Inflammatory macrophage treated with lipopolysaccharide for 4 hours (primary cell): ENCODE data around the gene TRAM2.

Experiments used
- DNase-seq: peaks from one replicate; pipeline ENCODE4 v3.0.0-alpha.2; 2020

Gene TRAM2

DNA sequence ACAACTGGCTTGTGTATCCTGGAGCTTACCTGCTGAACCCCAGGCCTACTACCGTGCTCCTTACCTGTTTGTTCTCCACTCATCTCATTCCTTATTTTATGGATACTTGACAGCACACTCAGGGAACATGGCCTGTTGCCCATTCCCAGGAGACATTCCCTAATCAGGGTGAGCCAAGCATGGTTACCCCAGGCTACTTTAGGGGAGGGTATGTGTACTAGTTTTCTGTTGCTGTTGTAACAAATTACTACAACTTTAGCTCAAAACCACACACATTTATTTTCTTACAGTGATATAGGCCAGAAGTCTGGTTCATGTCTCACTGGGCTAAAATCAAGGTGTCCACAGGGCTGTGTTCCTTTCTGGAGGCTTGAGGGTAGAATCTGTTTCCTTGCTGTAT, 15.0 kb upstream of the TRAM2 start:
- no peak for DNase-seq

DNA sequence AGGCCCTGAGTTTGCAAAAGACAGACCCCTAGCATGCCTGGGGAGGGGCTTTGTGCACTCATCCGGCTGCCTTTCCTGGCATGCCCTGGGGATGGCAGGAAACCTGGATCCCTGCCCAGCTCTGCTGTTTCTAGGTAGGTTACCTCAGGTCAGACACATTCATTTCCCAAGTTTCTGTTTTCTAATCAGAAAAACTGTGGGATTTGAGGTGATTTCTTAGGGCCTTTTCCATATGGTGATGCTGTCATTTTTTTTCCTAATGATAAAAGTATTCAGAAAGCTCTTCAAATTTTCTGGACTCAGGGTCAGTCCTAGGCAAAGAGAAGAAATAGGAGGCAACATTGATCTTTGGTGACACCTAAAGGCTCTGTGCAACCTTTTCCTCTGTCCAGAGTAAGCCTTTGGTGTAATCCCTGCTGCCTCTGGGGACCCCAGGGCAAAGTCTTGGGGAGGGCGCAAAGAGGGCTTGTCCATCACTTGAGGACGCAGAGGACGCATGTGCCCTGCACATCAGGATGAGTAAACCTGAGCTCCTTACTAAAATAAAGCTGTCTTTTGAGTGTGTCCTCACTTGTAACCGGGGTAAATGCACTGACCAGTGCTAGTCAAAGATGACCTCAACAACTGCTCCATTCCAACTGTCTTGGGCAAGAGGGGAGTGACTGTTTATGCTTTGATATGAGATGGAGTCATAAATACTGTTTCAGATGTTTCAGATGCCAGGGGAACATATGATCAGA, 13.5 kb upstream of the TRAM2 start:
- peak; percentile 59 for DNase-seq

- DNase-seq = no peak
These were observed 11.8 kb upstream of the TRAM2 start for GRCh38 chr6:52588710-52589091.

GRCh38 chr6:52588087-52588709, 11.3 kb upstream of the TRAM2 start:
- DNase-seq = peak; percentile 46

DNA sequence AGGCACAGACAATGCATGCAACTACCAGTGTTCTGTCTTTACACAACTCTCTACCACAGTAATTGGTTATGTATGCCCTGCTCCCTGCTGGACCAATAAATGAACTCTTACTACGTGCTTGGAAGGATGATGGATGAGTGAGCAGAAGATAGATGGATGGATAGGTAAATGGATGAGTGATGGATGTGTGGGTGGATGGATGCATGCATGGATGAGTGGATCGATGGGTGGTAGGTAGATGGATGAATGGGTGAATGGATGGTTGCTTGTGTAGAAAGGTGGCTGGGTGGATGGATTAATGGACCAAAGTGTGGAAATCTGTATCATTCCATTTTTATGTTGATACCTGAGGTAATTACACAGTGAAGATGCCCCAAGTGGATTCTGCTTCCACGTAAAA, 10.1 kb upstream of the TRAM2 start:
- DNase-seq = no peak

DNA sequence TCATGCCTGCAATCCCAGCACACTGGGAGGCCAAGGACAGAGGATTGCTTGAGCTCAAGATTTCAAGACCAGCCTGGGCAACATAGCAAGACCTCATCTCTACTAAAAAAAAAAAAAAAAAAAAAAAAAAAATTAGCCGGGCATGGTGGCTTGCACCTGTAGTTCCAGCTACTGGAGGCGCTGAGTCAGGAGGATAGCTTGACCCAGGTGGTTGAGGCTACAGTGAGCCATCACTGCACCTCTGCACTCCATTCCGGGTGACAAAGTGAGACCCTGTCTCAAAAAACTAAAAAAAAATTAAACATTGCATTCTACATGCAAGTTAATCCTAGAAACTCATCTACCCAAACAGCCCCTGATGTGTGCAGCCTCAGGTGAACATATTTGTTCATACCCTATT, 7.3 kb upstream of the TRAM2 start:
- DNase-seq = no peak

GRCh38 chr6:52582996-52583395, 6.1 kb upstream of the TRAM2 start:
- no peak for DNase-seq

GRCh38 chr6:52582446-52582845, 5.6 kb upstream of the TRAM2 start:
- DNase-seq = no peak

GRCh38 chr6:52580905-52581304, 4.0 kb upstream of the TRAM2 start:
- no peak for DNase-seq

GRCh38 chr6:52579006-52579660, 2.3 kb upstream of the TRAM2 start:
- DNase-seq = no peak

DNA sequence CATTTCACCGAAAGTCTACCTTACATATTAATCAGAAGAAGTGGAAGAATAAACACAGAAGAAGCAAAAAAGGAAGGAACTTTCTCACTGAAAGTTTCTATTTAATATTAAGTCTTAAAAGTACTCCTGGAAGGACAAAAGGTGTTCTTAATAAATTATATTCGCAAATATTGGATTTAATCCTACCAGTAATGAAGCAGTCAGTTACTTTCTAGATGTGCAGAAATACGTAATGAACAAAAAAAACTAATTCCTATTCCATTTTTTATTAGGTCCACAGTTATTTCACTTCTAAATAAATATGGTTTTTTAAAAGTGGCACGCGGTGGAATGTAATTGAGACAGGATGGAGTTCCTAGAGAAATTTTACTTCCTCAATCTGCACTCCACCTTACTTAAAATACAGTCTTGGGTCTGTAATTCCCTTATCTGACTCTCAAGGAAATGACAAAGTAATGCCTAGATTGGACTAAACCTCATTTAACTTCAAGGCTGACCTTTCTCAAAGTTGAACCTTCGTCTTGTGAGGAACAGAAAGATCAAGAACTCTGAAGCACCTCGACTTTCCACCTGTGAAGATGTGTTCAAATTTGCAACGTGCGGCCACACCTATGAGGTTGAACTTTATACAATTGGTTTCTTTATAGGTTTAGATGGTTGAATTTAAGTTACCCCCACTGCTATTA, 1.1 kb upstream of the TRAM2 start:
- DNase-seq = peak; percentile 39

GRCh38 chr6:52576392-52577021, 353 bp downstream of the TRAM2 start:
- DNase-seq = peak; percentile 69

- no peak for DNase-seq
These were observed 837 bp downstream of the TRAM2 start for GRCh38 chr6:52576054-52576391.

- DNase-seq = no peak
These were observed 1.4 kb downstream of the TRAM2 start for GRCh38 chr6:52575502-52575892.

GRCh38 chr6:52574709-52575501, 2.0 kb downstream of the TRAM2 start:
- peak; percentile 44 for DNase-seq

DNA sequence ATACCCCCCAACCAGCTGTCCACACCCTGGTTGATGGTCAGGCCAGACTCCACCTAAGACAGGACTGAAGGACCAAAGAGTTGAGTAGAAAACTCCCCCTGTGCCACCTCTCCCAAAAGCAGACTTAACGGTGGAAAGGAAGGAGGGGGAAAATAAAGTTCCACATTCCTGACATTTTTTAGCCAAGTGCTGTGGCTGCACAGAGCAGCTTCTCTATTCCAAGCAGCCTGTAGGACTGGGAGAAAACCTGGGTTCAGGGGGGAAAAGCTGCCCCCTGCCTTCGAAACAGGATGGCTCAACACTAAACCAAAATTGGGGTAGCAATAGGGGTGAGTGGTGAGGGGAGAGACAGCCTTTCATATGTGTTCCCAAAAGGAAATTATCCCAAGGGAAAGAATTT, 3.6 kb downstream of the TRAM2 start:
- DNase-seq = no peak

- DNase-seq = no peak
These were observed 4.3 kb downstream of the TRAM2 start for GRCh38 chr6:52572536-52572935.

GRCh38 chr6:52571099-52571755, 5.6 kb downstream of the TRAM2 start:
- no peak for DNase-seq

GRCh38 chr6:52570291-52570700, 6.6 kb downstream of the TRAM2 start:
- no peak for DNase-seq

DNA sequence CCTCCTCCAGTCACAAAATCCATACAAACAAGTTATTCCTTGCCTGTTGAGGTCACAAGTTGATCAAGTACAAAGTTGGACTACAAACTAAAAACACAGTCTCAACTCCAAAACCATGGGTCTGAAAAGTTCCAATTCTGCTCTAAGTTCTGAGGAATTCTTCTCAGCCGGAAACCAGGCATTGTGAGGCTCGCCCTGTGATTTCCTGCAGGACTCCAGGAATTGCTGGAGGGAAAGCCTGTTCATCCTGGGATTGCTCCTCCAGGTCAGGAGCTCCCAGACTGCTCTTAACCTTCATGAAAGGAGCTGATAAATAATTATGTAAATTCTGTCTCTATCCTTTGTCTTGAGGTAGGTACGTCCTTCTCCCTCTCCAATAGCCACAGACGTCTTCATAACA, 8.5 kb downstream of the TRAM2 start:
- no peak for DNase-seq

DNA sequence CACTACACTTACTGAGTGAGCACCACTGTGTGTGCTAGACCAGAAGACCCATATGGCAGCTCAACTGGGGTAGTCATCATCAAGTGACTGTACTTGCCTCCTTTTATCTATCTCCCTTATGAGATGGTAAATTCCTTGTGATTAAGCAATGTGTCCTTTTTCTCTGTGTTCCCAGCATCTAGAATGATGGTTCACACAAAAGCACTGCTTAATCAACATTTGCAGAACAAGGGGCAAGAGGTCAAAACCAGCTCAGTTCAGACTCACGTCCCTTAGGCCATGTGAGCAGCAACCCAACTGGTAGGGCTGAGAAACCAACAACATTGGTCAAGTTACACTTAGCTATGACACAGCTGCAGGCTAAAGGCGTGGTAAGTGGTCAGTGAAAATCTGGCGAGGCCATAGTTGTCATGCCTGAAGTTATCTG, 10.0 kb downstream of the TRAM2 start:
- DNase-seq = no peak

- DNase-seq = no peak
These were observed 10.7 kb downstream of the TRAM2 start for GRCh38 chr6:52566201-52566600.
